T-helper 2 cell treated with Interferon-gamma antibody and Interleukin-4, amounts not matched to agents 5 μg/mL and 100 μg/mL, for 36 hours (primary cell): ENCODE data around the gene ICE1.

Source experiments
- DNase-seq: peaks from one replicate; pipeline ENCODE4 v3.0.0; 2021; ENCODE audit warnings: low spot score
- H3K27ac Mint-ChIP-seq: one replicate; pipeline ENCODE4 v1.8.0; 2021; ENCODE audit warnings: mild to moderate bottlenecking, mixed read lengths
- H3K27me3 Mint-ChIP-seq: one replicate; pipeline ENCODE4 v1.8.0; 2021; ENCODE audit warnings: low read depth, mixed read lengths
- H3K36me3 Mint-ChIP-seq: one replicate; pipeline ENCODE4 v1.8.0; 2021; ENCODE audit warnings: low read depth, mixed read lengths
- H3K4me1 Mint-ChIP-seq: one replicate; pipeline ENCODE4 v1.8.0; 2021; ENCODE audit warnings: low read depth, mixed read lengths
- H3K4me3 Mint-ChIP-seq: one replicate; pipeline ENCODE4 v1.8.0; 2022; ENCODE audit warnings: mild to moderate bottlenecking, moderate library complexity, mixed read lengths
- H3K9me3 Mint-ChIP-seq: one replicate; pipeline ENCODE4 v1.8.0; 2021; ENCODE audit warnings: mixed read lengths

ICE1 gene, protein sequence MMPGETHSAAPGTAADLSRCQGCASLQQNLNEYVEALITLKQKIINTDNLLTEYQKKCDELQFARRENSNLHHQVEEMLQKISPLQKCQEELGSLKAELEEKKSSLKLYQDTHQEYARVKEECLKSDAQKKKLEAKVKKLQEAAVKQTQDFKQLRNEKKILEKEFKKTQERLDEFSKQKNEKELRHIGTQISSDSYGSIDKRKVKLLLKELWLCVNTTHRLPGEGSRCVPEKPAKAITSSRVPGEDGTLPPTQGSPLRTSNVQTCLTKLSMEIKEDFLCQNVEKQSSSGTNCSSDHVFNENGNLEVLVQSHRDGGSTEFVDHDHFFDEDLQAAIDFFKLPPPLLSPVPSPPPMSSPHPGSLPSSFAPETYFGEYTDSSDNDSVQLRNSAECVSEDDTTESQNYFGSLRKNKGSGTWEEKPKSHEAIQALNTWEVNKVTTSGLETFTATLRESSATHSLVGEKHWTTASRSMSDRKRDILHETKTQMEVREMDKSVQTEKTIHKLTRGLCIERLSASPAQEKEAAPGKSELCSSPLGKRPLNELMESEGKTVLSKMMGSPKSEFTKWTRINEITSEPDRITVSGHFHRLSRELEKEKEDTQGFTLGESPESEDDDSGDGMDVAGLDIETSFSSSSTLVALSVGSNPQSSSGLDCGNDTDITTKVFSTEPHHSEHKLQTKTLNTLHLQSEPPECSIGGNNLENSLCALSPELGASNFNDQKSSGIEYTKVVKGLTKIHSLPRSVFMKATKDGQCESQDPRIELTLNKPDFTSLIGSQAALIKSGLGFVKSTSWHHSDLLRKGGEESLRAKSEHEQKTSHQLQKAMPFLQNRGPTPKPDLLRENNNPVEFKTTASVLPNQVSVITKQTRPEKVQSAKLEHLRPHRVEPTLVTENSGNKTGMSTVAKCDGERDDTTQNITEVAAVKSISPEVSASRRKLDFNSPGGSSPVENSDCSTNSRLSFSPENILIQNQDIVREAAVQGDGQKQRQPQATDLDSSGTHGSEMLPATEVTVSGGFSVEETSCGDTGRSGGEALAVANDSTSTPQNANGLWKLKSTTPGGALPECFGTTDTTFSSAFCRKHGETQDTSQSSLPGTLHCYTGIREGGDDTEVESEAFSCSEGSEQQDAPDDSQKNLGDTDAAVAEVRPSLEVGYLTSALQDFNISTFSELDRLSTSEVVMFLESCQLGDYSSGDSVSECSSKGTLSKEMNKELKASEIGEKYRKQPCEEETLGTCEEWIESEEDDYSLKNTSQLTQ (N-terminal part only)

DNA sequence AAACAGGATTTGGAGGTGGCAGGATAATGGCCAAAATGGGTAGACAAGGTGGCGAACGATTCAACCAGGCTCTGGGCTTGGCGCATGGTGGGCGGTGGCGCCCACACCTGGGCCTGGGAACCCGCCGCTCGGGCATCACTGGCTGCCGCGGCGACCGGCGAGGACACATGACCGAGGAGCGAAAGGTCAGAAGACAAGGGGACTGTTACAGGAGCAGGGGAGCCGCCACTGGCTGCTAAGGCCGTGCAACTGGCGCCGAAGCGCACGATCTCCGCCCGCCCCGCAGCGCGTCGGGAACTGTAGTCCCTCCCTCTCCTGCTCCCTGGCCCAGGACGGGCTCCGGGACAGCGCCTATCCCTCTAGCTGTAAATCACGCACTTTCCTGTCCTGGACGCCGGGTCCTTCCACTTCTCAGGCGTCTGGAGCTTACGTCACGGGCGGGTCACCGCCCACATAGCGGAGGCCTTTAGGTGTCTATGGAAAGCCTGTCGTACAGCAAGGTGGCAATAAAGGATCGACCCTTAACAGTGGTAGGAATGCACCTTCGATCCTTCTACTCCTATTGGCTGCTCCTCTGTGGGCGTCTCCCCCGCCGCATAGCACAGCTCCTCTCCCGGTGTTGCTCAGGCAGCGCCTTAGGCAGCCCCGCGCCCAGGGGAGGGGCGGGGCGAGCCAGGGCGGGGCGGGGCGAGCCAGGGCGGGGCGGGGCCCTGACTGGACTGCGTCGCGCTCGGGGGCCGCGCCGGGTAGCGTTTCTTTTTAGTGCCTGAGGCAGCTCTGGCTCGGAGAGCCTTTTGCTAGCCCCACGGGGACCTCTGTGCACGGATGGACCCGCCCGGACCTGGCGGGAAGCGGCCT, at the start of gene ICE1:
ICE1 (plus strand) TSS at position 717 of the 858 bp plus-strand sequence. CDS start 239 bp downstream, outside the sequence.
- H3K4me3 Mint-ChIP-seq: peak within 1 kb of the TSS; percentile 96
- H3K4me1 Mint-ChIP-seq: peaks cover 22% of the 10 kb centered on the region

DNA sequence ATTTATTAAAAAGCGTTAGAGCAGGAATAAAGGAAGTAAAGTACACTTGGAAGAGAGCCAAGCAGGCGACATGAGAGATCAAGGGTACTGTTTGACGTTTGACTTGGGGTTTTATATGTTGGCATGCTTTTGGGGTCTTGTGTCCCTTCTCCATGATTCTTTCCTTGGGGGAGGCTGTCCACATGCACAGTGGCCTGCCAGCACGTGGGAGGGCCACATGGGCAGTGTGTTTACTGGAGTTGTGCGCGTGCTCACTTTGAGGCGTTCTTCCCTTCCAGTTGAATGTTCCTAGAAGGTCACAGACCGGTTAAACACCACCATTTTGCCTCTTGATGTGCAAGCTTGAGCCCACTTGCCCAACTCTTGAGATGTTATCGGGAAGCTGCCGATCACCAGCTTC, 49.5 kb upstream of the ICE1 start:
- H3K4me1 Mint-ChIP-seq: no peaks in the 10 kb centered on the region
- H3K9me3 Mint-ChIP-seq: no peaks in the 10 kb centered on the region
- no peak for DNase-seq
- H3K4me3 Mint-ChIP-seq: no peak overlapping the region
- no peak overlapping the region for H3K27ac Mint-ChIP-seq
- H3K36me3 Mint-ChIP-seq: no peaks in the 10 kb centered on the region
- no peaks in the 10 kb centered on the region for H3K27me3 Mint-ChIP-seq

More for the DNA sequence above, at the start of gene ICE1:
- peak; percentile 92 for DNase-seq
- no peaks in the 10 kb centered on the region for H3K36me3 Mint-ChIP-seq
- H3K27ac Mint-ChIP-seq: peak within 1 kb of the TSS; percentile 95
- no peaks in the 10 kb centered on the region for H3K9me3 Mint-ChIP-seq
- H3K27me3 Mint-ChIP-seq: no peaks in the 10 kb centered on the region

DNA sequence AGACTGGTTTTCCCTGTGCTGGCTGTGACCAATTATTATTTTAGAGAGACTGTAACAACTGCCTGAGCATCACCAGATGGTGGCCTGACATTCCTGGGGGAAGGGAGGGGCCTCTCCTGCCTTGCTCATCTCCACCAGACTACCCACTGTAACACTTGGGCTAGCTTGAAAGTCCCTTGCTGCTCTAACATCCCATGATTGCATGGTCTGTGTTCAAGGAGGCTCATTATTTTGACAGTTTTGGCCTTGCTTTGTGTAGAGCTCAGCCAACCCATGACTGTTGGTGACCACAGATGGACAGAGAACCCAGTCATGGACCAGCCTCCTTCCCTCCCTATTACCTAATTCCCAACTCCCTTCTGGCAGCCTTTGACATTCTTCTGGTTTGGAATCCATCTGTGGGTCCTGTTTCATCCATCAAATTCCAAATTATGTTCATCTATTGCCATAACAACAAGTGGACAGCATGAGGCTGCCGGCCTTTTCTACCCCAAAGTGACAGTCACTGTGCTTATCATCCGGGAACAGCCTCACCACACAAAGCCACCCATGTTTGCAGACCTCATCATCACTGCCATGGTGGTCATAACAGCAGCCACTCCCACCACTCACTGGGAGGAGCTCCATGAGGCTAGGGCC, 49.0 kb upstream of the ICE1 start:
- no peak overlapping the region for H3K27ac Mint-ChIP-seq
- H3K4me1 Mint-ChIP-seq: no peaks in the 10 kb centered on the region
- H3K27me3 Mint-ChIP-seq: no peaks in the 10 kb centered on the region
- no peak for DNase-seq
- no peaks in the 10 kb centered on the region for H3K9me3 Mint-ChIP-seq
- H3K4me3 Mint-ChIP-seq: no peak overlapping the region
- no peaks in the 10 kb centered on the region for H3K36me3 Mint-ChIP-seq

DNA sequence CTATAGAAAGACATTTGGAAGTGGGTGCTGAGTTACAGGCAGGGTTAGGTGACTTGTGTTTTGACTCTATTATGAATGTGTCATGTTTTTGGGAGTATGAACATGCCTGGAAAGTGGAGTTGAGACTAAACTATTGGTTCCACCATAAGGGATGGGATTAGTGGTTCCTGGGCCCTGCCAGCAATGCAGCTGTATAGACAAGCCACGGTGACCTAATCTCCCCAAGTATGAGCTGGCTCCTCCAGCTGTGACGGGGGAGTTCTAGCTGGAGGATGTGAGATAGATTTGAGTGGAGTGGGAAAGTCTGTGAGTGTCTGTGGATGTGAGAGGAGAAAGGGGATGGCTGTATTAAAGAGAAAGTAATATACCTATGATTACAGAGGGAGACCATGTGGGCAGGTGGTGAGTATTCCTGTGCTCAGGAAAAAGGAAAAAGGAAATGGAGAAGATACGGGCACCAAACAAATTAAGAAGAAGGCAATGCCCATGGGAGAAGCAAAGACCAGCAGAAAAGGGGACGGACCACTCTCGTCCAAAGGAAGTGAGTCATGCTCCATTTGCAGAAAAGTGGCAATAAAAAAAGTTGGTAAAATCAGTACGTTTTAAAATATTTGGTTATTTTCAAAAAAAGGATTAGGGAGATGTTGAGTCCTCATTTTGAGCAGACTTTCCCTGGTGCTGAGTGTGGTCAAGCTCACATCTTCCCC, 48.3 kb upstream of the ICE1 start:
- no peaks in the 10 kb centered on the region for H3K9me3 Mint-ChIP-seq
- no peaks in the 10 kb centered on the region for H3K36me3 Mint-ChIP-seq
- H3K4me3 Mint-ChIP-seq: no peak overlapping the region
- no peaks in the 10 kb centered on the region for H3K27me3 Mint-ChIP-seq
- no peak overlapping the region for H3K27ac Mint-ChIP-seq
- DNase-seq: no peak
- no peaks in the 10 kb centered on the region for H3K4me1 Mint-ChIP-seq

DNA sequence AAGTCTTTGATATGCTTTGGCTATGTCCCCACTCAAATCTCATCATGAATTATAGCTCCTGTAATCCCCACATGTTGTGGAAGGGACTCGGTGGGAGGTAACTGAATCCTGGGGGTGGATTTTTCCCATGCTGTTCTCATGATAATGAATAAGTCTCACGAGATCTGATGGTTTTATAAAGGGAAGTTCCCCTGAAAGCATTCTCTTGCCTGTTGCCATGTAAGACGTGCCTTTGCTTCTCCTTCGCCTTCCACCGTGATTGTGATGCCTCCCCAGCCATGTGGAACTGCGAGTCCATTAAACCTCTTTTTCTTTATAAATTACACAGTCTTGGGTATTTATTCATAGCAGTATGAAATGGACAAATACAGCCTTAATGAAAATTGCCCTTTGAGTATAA, 44.7 kb upstream of the ICE1 start:
- DNase-seq: no peak
- Mint-ChIP-seq H3K4me3 (no peak overlapping the region), H3K36me3 (no peaks in the 10 kb centered on the region), H3K27me3 (no peaks in the 10 kb centered on the region), H3K27ac (no peak overlapping the region), H3K9me3 (no peaks in the 10 kb centered on the region), H3K4me1 (no peaks in the 10 kb centered on the region)

DNA sequence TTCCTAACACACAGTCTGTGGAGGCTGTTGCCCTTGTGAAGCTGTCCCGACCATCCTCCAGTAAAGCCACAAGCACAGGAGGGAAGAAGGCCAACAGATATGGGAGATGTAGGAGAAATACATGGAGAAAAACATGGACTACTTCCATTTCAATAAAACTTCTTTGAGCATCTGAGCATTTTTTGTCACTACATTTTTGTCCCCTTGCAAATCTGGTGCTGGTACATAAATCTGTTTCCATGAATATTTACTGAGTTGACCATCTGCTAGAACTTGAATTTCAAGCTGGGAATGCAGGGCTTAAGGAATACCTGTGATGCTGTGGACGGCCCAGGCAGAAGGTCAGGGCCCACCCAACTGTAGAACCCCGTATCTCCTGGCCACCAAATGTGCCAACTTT, 43.9 kb upstream of the ICE1 start:
- no peaks in the 10 kb centered on the region for H3K4me1 Mint-ChIP-seq
- no peaks in the 10 kb centered on the region for H3K36me3 Mint-ChIP-seq
- H3K27me3 Mint-ChIP-seq: no peaks in the 10 kb centered on the region
- H3K4me3 Mint-ChIP-seq: no peak overlapping the region
- no peak for DNase-seq
- H3K27ac Mint-ChIP-seq: no peak overlapping the region
- H3K9me3 Mint-ChIP-seq: no peaks in the 10 kb centered on the region

DNA sequence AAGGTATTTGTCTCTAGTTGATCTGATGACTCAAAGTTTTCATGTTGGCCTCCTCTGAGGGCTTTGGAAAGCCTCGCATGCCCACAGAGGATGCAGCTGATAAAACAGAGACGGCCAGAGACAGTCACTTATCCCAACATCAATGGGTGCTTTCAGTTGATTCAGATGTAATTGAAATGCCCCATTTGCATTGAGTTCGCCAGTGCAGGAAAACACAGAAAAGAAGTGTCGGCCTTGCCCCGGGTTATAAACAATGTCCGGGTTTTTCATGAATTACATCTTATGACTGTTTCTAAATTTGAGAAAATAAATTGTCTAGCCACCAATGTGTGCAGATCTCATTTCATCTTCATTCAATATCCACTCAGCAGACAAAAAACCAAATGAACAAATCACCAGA, 42.2 kb upstream of the ICE1 start:
- DNase-seq: no peak
- H3K27me3 Mint-ChIP-seq: no peaks in the 10 kb centered on the region
- H3K4me3 Mint-ChIP-seq: no peak overlapping the region
- H3K9me3 Mint-ChIP-seq: no peaks in the 10 kb centered on the region
- H3K27ac Mint-ChIP-seq: no peak overlapping the region
- no peaks in the 10 kb centered on the region for H3K4me1 Mint-ChIP-seq
- H3K36me3 Mint-ChIP-seq: no peaks in the 10 kb centered on the region

DNA sequence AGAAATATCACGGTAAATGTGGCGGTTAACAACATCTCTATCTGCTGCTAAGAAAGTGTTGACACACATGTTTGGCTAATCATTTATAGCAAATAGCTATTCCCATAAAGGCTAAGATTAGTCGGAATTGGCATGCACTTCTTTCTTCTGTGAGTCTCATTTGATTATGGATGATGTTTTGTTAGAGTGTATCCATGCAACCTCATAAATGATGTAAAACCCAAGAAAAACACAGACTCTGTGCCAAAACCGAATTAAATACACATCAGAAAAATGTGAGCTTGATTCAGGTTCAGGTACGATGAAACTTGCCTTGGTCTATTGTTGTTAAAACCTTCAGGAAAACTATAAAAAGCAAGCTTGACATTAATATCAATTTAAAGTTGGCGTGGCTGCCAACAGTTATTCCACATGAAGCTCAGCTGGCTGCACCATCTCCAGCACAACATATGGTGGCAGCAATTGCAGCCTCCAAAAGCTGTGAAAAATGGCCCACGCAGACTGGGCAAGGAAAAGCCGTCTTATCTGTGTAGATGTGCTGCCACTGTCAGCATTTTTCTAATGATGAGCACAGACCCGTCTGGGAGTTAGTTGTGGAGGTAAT, 41.1 kb upstream of the ICE1 start:
- DNase-seq: no peak
- Mint-ChIP-seq H3K4me1 (no peaks in the 10 kb centered on the region), H3K27me3 (no peaks in the 10 kb centered on the region), H3K9me3 (no peaks in the 10 kb centered on the region), H3K4me3 (no peak overlapping the region), H3K27ac (no peak overlapping the region), H3K36me3 (no peaks in the 10 kb centered on the region)

DNA sequence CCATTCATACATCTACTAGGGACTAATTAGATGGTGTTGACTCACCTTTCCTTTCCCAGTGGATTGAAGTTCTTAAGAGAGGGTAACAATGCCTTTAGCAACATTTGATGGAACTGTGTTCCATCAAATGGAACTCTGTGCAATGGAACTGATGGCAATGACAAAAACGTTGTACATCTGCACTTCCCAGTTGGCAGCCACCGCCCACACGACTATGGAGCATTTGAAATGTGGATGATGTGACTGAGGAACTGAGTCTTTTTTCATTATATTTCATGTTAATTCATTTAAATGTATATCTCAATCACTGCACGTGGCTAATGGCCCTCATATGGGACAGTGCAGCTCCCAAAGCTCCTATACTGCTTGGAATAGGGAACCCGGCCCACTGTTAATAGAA, 39.0 kb upstream of the ICE1 start:
- Mint-ChIP-seq H3K27me3 (no peaks in the 10 kb centered on the region), H3K4me3 (no peak overlapping the region), H3K4me1 (no peaks in the 10 kb centered on the region), H3K27ac (no peak overlapping the region), H3K36me3 (no peaks in the 10 kb centered on the region), H3K9me3 (no peaks in the 10 kb centered on the region)
- DNase-seq: no peak

DNA sequence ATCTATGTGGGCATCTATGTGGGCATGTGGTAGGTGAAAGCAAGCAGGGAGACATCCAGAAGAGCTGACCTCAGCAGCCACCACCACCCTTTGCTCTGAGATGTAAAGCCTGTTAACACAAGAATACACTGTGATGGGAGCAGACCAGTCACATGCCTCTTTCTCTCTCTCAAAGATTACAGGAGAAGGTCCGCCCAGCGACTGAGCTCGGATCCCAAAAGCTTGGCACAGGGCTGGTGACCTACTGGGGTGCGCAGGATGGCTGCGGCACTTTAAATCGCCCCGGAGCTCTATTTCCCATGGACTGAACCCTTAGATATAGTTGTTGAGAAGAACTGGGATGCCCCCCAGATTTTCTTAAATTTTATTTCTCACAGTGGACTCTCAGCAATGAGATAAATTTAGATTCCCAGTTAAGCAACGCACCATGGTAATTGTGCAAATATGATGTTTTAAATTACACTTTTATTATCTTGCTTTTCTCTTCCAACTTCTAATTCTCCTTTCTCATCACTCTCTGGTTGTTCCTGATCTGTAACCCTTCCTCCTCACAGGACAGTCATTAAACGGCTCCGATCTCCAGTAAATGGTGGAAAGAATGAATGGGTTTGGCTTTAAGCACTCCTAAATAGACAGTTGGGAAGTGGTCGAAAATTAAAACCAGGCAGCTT, 37.7 kb upstream of the ICE1 start:
- H3K4me3 Mint-ChIP-seq: no peak overlapping the region
- H3K4me1 Mint-ChIP-seq: no peaks in the 10 kb centered on the region
- no peak for DNase-seq
- H3K36me3 Mint-ChIP-seq: no peaks in the 10 kb centered on the region
- H3K27ac Mint-ChIP-seq: no peak overlapping the region
- H3K9me3 Mint-ChIP-seq: no peaks in the 10 kb centered on the region
- no peaks in the 10 kb centered on the region for H3K27me3 Mint-ChIP-seq

DNA sequence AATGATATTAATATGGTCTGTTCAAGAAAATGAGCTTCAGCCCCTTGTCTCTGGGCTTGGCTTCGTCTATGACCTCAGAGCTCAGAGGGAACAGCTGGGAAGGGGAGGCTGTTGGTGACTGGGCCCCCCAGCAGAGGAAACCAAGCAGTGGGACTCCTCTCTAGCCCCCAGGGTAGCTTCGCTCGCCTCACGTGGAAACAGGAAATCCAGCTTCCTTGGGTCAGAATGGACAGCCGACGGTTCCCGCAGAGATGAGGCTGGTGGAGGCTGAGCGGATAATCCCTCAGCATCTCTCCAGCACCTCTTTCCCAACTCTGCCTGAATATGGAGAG, 37.2 kb upstream of the ICE1 start:
- Mint-ChIP-seq H3K36me3 (no peaks in the 10 kb centered on the region), H3K4me3 (no peak overlapping the region), H3K4me1 (no peaks in the 10 kb centered on the region), H3K27ac (no peak overlapping the region), H3K27me3 (no peaks in the 10 kb centered on the region), H3K9me3 (no peaks in the 10 kb centered on the region)
- no peak for DNase-seq

DNA sequence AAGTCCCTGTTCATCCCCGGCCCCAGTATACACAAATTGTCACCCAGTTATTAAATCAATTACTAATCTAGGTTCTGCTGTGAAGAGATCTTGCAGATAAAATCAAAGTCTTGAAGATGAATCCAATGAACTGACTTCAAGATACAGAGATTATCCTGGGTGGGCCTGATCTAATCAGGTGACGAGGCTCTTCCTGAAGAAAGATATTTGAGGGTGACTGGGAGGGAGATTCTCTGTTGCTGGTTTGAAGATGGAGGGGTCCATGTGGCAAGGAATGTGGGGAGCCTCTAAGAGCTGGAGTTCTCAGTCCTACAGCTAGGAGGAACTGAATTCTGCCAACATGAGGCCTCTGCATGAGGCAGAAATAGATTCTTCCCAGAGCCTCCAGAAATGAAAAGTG, 36.1 kb upstream of the ICE1 start:
- Mint-ChIP-seq H3K9me3 (no peaks in the 10 kb centered on the region), H3K4me1 (no peaks in the 10 kb centered on the region), H3K36me3 (no peaks in the 10 kb centered on the region), H3K27ac (no peak overlapping the region), H3K4me3 (no peak overlapping the region), H3K27me3 (no peaks in the 10 kb centered on the region)
- DNase-seq: no peak
